Activated naive CD4-positive, alpha-beta T cell treated with anti-CD3 and anti-CD28 coated beads, Interleukin-2, amount 50 U/mL, for 24 hours (primary cell): ENCODE results near the gene KRTAP10-2.
"Not testable (repeated sequence)": the region's sequence is repeated elsewhere in the genome, so short reads cannot be mapped to it uniquely, and the experiment has no call there.

ENCODE experiments used
- H3K27ac Mint-ChIP-seq: one replicate; pipeline ENCODE4 v1.8.0; 2021; ENCODE audit warnings: mild to moderate bottlenecking, mixed read lengths
- H3K27me3 Mint-ChIP-seq: one replicate; pipeline ENCODE4 v1.8.0; 2021; ENCODE audit warnings: mixed read lengths
- H3K36me3 Mint-ChIP-seq: one replicate; pipeline ENCODE4 v1.8.0; 2021; ENCODE audit warnings: mixed read lengths
- H3K4me1 Mint-ChIP-seq: one replicate; pipeline ENCODE4 v1.8.0; 2021; ENCODE audit warnings: mixed read lengths
- H3K4me3 Mint-ChIP-seq: one replicate; pipeline ENCODE4 v1.8.0; 2021; ENCODE audit warnings: mild to moderate bottlenecking, mixed read lengths
- H3K9me3 Mint-ChIP-seq: one replicate; pipeline ENCODE4 v1.8.0; 2021; ENCODE audit warnings: mixed read lengths

KRTAP10-2 gene, protein sequence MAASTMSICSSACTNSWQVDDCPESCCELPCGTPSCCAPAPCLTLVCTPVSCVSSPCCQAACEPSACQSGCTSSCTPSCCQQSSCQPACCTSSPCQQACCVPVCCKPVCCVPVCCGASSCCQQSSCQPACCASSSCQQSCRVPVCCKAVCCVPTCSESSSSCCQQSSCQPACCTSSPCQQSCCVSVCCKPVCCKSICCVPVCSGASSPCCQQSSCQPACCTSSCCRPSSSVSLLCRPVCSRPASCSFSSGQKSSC

DNA sequence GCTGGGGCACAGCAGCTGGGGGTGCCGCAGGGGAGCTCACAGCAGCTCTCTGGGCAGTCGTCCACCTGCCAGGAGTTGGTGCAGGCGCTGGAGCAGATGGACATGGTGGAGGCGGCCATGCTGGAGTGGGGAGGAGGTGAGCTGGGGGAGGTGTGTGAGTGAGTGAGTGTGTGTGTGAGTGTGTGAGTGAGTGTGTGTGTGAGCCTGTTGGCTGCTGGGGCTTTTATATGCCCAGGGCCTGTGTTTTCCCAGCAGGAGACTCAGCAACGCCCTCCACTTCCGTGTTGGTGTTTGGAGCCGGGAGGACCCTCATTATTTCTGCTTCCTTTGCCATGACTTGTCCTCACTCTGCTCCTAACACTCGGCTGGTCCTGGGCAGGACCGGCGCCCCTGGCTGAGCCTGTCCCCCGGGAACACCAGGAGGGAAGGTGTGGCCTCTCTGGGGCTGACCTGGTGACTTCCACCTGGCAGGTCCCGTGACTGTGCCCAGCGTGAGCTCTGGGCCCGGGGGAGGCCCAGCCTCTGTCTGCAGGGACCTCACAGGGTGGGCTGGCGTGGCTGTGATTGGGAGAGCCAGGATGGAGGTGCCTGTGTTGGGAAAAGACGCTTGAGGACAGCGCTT, at the start of gene KRTAP10-2:
Gene KRTAP10-2, minus strand, starts transcription at position 166 of the 622 bp plus-strand sequence. Its CDS starts 47 bp downstream, at position 119.
- Mint-ChIP-seq H3K27me3 (no peaks in the 10 kb centered on the region), H3K9me3 (peaks cover 22% of the 10 kb centered on the region), H3K4me3 (no peak within 1 kb of the TSS), H3K4me1 (peaks cover 36% of the 10 kb centered on the region), H3K36me3 (peaks cover 19% of the 10 kb centered on the region), H3K27ac (peak within 1 kb of the TSS; percentile 65)

DNA sequence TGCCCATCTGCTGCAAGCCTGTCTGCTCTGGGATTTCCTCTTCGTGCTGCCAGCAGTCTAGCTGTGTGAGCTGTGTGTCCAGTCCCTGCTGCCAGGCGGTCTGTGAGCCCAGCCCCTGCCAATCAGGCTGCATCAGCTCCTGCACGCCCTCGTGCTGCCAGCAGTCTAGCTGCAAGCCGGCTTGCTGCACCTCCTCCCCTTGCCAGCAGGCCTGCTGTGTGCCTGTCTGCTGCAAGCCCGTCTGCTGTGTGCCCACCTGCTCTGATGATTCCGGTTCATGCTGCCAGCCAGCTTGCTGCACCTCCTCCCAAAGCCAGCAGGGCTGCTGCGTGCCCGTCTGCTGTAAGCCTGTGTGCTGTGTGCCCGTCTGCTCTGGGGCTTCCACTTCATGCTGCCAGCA, 49.8 kb upstream of the KRTAP10-2 start:
- not testable (repeated sequence) for H3K36me3 Mint-ChIP-seq, H3K4me1 Mint-ChIP-seq, H3K9me3 Mint-ChIP-seq, H3K27ac Mint-ChIP-seq, H3K27me3 Mint-ChIP-seq, H3K4me3 Mint-ChIP-seq

DNA sequence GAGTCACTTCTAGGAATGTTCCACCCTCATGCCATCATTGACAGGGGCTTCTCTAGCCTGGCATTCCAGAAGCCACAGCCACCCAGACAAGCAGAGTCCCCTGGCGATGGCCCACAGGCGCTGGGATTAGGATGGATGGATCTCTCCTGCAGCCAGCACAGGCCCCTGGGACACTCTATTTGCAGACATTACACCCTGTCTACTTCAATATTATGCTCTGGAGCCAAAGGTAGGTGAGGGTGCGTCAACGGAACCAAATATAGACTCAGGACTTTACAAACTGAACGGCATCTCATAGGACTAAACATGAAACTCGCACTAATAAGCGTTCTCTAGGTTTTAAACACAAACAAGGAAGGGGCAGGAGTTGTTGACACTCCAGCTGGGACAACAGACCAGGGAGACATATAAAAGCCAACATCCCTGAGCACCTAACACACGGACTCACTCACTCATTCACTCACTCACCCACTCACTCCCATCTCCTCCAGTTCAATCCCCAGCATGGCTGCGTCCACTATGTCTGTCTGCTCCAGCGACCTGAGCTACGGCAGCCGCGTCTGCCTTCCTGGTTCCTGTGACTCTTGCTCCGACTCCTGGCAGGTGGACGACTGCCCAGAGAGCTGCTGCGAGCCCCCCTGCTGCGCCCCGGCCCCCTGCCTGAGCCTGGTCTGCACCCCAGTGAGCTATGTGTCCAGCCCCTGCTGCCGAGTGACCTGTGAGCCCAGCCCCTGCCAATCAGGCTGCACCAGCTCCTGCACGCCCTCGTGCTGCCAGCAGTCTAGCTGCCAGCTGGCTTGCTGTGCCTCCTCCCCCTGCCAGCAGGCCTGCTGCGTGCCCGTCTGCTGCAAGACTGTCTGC, 49.0 kb upstream of the KRTAP10-2 start, which contains the start of gene KRTAP10-7:
Gene KRTAP10-7, plus strand, starts transcription at position 480 of the 861 bp plus-strand sequence. Its CDS starts 25 bp downstream, at position 505.
- not testable (repeated sequence) for H3K4me3 Mint-ChIP-seq, H3K9me3 Mint-ChIP-seq, H3K36me3 Mint-ChIP-seq, H3K27me3 Mint-ChIP-seq, H3K27ac Mint-ChIP-seq, H3K4me1 Mint-ChIP-seq

DNA sequence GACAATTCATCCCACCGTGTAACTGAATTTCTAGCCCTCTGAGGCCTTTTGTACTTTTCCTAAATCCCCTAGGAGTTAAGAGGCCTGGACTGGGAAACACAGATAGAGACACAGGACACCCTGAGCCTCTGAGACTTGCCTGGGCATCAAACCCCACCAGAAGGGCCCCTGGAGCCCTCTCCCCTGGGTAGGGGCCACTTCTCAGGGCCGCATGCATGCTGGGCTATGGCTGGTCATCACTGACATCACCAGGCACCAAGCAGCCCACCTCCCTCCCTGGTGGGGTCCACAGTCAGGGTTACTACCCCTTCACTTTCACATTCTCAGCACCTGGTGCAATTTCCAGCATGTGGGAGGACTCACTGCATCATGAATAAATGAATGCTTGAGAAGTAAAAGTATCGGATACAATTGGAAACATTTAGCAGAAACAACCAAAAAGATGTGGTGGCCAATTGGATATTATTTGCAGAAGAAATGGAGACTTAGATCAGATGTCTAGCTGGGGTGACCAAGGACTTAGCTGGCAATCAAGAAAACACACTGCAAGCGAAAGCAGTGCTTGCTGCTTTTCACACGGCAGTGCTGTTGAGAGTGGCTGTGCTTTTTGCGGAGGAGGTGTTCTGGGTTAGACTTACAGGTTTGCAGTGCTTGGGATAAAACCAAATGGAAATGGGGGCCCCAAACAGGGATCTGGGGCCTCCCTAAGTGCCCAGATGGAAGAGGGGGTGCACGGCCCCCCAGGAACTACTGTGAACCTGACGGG, 48.1 kb upstream of the KRTAP10-2 start:
- Mint-ChIP-seq H3K27ac (no peak overlapping the region), H3K27me3 (no peaks in the 10 kb centered on the region), H3K9me3 (no peaks in the 10 kb centered on the region), H3K4me1 (peaks cover 3% of the 10 kb centered on the region), H3K36me3 (peaks cover 1% of the 10 kb centered on the region), H3K4me3 (no peak overlapping the region)

DNA sequence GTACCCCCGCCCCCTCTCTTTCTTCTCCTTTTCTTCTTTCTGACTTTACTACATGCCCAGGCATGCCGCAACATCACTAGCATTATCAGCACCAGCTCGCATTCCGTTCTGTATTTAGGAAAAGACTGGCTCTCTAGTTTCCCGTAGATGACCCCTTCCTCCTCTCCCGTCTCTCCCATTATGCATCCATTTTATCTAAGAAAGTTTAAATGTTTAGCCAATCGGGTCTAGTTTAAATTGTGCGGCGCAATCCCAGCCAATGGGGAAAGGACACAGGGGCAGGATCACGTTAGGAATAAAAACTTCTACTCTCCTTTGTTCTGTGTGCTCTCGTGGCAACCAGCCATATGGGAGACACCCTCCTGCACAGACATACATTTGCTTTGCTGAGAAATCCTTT, 46.8 kb upstream of the KRTAP10-2 start:
- no peaks in the 10 kb centered on the region for H3K27me3 Mint-ChIP-seq
- no peaks in the 10 kb centered on the region for H3K9me3 Mint-ChIP-seq

DNA sequence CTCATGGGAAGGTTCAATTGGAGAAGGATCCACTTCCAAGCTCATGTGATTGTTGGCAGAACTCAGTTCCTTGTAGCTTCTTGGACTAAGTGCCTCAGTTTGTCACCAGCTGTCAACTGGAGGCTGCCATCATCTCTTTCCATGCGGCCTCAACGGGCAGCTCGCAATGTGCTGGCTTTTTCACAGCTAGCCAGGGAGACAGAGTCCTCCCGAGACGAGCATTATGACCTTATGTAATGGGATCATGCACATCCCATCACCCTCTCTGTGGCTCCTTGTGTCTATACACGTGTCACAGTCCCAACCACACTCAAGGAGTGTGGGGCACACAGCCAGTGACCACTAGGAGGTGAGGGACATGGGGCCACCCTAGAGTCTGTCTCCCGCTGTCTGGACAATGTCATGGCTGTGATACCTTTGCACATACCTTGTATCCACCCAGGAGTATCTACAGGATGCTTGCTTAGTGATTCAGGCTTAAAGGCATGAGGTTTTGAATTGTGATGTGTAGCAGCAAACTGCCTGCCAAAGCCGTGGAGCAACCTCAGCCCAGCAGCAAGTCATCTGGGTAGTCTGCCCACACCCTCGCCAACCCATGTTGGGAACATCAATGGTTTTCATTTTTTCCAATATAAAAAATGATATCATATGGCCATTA, 44.9 kb upstream of the KRTAP10-2 start:
- H3K9me3 Mint-ChIP-seq = no peaks in the 10 kb centered on the region
- peaks cover 1% of the 10 kb centered on the region for H3K36me3 Mint-ChIP-seq
- peaks cover 3% of the 10 kb centered on the region for H3K4me1 Mint-ChIP-seq
- H3K27me3 Mint-ChIP-seq = no peaks in the 10 kb centered on the region
- H3K4me3 Mint-ChIP-seq = no peak overlapping the region
- H3K27ac Mint-ChIP-seq = no peak overlapping the region

More for the DNA sequence above, 46.8 kb upstream of the KRTAP10-2 start:
- H3K4me3 Mint-ChIP-seq = no peak overlapping the region
- peaks cover 3% of the 10 kb centered on the region for H3K4me1 Mint-ChIP-seq
- H3K27ac Mint-ChIP-seq = no peak overlapping the region
- peaks cover 1% of the 10 kb centered on the region for H3K36me3 Mint-ChIP-seq

DNA sequence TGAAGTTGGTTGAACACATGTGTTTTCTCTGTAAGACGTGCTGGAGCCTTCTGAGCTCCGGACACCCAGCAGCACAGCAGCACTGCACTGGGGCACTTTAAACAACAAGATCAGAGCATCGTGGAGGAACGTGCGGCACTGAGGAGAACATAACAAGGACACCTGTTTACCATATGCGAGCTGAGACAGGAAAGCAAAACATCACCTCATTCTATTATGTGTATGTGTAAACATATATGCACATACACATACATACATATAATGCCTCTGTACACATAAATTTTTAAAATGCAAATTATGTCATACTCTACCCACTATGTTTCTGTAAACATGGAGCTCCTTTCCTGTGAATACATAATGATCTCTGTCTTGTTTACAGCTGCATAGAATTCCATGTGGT, 44.2 kb upstream of the KRTAP10-2 start:
- no peak overlapping the region for H3K27ac Mint-ChIP-seq
- no peaks in the 10 kb centered on the region for H3K27me3 Mint-ChIP-seq
- peaks cover 3% of the 10 kb centered on the region for H3K4me1 Mint-ChIP-seq
- H3K4me3 Mint-ChIP-seq = no peak overlapping the region
- H3K9me3 Mint-ChIP-seq = no peaks in the 10 kb centered on the region
- H3K36me3 Mint-ChIP-seq = peaks cover 1% of the 10 kb centered on the region

DNA sequence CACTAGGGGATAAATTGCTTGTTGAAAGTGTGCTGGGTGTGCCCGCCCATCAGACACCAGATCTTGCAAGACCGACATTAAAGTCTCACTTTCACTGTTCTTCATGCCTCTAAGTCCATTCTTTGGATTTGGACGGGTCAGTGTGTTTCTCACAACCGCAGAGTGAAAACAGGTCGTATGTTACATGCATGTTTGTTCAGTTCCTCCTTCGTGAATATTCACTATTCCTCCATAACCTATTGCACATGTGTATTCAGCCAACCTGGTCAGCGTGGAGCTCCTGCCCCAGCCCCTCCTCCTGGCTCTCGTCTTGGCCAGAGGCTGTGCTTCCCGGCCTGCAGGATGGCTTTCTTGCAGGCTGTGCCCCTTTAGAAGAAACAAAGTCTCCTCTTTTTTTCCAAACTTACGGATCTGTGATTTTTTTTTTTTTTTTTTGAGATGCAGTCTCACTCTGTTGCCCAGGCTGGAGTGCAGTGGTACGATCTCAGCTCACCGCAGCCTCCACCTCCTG, 43.2 kb upstream of the KRTAP10-2 start:
- H3K9me3 Mint-ChIP-seq = no peaks in the 10 kb centered on the region
- H3K36me3 Mint-ChIP-seq = peaks cover 1% of the 10 kb centered on the region
- no peak overlapping the region for H3K4me3 Mint-ChIP-seq
- H3K27me3 Mint-ChIP-seq = no peaks in the 10 kb centered on the region
- H3K27ac Mint-ChIP-seq = no peak overlapping the region
- peaks cover 3% of the 10 kb centered on the region for H3K4me1 Mint-ChIP-seq

DNA sequence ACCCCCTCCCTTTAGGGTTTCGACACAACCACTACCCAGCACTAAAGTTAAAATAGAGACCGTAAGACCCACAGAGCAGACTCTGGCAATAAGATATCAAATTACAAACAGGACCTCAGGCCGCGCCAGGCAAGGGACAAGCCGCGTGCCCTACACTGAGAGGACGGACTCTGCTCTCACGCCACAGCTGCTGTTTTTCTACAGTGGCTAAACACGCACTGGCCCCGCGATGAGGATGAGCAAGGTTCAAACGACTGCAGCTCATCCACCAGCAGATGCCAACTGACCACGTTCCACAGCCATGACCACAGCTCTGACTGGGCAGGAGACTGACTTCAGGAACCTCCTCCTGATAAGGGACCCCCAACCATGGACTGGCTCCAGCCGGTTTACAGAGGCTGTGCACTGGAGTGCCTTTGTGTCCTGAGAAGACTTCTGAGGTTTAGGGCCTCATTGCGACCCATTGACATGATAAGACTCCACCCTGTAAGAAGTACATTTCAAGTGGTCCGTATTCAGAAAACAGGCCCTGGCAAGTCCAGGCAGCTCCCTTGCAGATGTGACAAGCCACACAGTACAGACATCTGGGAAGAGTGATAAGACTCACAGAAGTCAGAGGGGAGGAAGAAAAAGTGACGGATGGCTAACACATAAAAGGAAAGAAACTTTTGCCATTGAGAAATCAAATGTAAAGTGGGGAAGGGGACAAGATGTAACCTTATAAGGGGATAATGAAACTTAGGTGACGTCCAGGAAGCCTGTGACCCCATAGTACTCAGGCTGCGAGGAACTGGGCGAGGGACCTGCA, 42.5 kb upstream of the KRTAP10-2 start:
- Mint-ChIP-seq H3K27me3 (no peaks in the 10 kb centered on the region), H3K9me3 (no peaks in the 10 kb centered on the region), H3K27ac (peak overlapping the region; percentile 61), H3K4me1 (peaks cover 3% of the 10 kb centered on the region), H3K36me3 (peaks cover 1% of the 10 kb centered on the region), H3K4me3 (no peak overlapping the region)

DNA sequence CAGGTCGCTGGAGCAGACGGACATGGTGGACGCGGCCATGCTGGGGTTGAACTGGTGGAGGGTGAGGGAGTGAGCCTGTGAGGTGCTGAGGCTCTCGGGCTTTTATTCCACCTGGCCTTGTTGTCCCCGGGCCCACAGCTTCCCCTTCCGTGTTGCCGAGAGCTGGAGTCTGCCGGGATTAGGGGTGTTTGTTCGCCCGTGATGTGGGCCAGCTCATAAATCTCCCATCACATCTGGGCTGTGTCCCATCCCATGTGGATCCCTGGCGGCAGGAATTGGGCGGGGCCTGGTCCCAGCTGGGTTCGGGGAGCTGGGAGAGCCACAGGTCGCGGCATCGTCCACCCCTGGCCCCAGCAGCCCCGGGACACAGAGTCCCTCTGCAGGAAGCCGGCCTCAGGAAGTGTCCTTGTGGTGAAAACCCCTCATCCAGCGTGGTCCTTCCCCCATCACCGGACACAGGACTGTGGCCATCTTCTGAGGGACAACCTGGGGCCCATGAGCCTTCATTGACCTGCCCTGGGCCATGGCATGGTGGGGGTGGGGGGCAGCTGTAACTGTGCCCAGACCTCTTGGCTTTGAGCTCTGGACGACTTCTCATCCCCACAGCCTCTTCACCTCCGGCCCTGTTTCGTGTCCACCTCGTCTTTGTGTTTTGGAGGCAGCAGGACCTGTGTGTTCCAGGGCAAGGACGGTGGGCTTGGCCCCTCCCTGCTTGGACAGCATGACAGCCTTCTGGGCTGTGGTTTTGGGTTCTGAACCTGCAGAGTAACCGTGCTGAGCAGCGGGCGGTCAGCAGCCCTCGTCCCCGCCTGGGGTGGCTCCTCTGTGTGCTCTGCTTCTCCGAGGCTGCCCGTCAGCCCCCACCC, 41.4 kb upstream of the KRTAP10-2 start, which contains the start of gene KRTAP10-6:
Gene KRTAP10-6, minus strand, starts transcription at position 60 of the 866 bp plus-strand sequence. Its CDS starts 21 bp downstream, at position 39.
- Mint-ChIP-seq H3K9me3 (no peaks in the 10 kb centered on the region), H3K36me3 (no peaks in the 10 kb centered on the region), H3K4me1 (peaks cover 3% of the 10 kb centered on the region), H3K27me3 (no peaks in the 10 kb centered on the region), H3K27ac (no peak within 1 kb of the TSS), H3K4me3 (no peak within 1 kb of the TSS)

DNA sequence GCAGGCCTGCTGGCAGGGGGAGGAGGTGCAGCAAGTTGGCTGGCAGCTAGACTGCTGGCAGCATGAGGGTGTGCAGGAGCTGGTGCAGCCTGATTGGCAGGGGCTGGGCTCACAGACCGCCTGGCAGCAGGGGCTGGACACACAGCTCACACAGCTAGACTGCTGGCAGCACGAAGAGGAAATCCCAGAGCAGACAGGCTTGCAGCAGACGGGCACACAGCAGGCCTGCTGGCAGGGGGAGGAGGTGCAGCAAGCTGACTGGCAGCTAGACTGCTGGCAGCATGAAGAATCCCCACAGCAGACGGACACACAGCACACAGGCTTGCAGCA, 40.5 kb upstream of the KRTAP10-2 start:
- H3K4me1 Mint-ChIP-seq, H3K27ac Mint-ChIP-seq, H3K27me3 Mint-ChIP-seq, H3K4me3 Mint-ChIP-seq, H3K36me3 Mint-ChIP-seq, H3K9me3 Mint-ChIP-seq: not testable (repeated sequence)

DNA sequence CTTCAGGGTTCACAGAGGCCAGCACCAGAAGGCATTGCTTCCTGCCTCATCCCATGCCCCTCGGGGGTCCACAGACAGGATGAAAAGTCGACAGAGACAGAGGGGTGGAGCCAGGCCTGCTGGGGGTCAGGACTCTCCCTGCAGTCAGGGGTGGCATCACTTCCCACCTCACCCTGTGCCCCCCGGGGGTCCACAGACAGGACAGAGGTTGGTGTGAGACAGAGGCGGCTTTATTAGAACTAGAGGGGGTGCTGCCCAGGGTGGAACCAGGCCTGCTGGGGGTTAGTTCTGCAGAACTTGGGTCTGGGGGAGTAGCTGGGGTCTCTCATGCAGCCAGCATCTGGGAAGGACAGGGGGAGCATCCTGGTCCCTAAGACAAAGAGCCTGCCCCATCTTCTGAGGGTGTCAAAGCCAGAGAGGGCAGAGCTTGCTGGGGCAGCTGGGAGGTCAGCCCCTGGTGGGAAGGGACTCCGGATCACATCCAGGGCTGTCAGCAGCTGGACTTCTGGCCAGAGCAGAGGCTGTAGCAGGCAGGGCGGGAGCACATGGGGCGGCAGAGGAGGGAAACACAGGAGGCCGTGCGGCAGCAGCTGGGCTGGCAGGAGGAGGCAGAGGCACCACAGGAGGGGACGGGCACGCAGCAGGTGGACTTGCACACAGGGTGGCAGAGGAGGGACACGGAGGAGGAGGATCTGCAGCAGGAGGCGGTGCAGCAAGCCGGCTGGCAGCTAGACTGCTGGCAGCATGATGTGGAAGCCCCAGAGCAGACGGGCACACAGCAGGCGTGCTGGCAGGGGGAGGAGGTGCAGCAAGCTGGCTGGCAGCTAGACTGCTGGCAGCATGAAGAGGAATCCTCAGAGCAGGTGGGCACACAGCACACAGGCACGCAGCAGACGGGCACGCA, 39.8 kb upstream of the KRTAP10-2 start:
- not testable (repeated sequence) for H3K4me3 Mint-ChIP-seq, H3K27me3 Mint-ChIP-seq, H3K27ac Mint-ChIP-seq, H3K9me3 Mint-ChIP-seq, H3K4me1 Mint-ChIP-seq, H3K36me3 Mint-ChIP-seq

DNA sequence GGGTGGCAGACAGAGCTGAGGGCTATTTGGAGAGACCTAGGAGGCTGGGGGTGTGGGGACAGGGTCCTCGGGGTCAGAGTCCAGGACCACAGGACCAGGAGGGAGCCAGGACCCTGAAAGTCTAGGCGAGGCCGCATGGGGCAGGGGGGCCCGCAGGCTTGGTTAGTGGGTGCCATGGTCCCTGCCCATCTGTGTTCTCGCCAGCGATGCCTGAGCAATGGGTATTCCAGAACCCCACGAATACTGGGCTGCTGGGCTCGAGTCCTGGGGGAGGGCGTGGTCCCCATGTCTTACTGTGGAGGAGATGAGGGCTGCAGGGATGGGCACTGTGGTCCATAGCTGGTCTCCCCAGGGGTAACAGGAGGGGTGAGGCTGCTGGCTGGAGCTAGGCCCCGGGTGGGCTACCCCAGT, 39.0 kb upstream of the KRTAP10-2 start:
- Mint-ChIP-seq H3K4me1 (peaks cover 7% of the 10 kb centered on the region), H3K27me3 (no peaks in the 10 kb centered on the region), H3K27ac (no peak overlapping the region), H3K4me3 (no peak overlapping the region), H3K36me3 (no peaks in the 10 kb centered on the region), H3K9me3 (no peaks in the 10 kb centered on the region)
